Stimulated activated CD4-positive, alpha-beta T cell treated with anti-CD3 and anti-CD28 coated beads, Interleukin-1b, Interleukin-23, amount 100 ng/mL, for 1 hour (primary cell): Measurements from ENCODE around the gene CDR2L.
"Not testable (repeated sequence)": the region's sequence is repeated elsewhere in the genome, so short reads cannot be mapped to it uniquely, and the experiment has no call there.

Experiments
- DNase-seq, 2 donors: peaks; one replicate each; pipeline ENCODE4 v3.0.0-alpha.2; 2020; ENCODE audit warnings: low read depth in 2 of 2

Gene CDR2L

DNA sequence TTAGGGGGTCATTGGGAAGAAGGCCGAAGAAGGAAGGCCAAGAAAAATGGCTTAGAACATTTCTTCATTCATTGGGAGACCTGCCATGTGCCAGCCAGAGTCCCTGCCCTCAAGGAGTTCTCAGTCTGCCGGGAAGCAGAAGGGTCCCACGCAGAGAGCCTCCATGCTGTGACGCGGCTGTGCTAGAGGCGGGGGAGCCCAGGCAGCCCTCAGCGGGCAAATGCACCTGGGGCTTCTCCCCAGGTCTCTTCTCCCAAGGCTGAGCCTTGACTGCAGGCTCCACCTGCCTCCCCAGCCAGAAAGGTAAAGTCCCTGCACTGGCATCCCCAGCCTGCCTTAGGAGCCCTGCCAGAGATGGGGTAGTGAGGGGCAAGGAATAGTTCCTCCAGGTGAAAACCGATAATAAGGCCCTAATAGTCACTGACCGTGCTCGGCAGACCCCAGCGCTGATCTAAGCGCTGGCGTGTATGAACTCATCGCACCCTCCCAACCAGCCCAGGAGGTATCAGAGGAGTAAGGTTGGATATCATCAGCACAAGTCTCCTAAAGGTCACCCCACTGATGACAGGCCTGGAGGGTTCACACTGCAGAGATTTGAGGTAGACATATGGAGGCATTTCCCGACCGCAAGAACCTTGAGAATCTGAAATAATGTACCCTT, 6.0 kb upstream of the CDR2L start:
- no peak for DNase-seq

- DNase-seq: peak; percentile 35 to 48
Observed at GRCh38 chr17:74981979-74982662, 5.3 kb upstream of the CDR2L start.

DNA sequence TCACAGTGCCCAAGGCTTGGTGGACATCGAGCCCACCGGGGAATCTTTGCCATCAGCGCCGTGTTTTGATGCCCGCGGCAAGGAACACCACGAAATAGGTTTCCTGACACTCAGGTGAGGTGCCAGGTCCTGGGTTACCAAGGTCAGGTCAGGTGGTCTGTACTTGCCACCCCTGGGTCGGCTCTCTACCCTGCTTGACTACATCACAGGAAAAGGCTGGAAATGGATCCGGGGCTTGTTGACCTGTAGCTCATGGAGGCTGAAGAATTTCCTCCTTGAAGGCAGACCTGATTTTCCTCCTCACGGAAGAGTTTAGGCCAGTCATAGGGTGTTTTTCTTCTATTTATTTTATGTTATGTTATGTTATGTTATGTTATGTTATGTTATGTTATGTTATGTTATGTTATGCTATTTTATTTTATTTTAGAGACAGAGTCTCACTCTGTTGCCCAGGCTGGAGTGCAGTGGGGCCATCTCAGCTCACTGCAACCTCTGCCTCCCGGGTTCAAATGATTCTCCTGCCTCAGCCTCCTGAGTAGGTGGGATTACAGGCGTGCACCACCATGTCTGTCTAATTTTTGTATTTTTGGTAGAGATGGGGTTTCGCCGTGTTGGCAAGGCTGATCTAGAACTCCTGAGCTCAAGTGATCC, 4.6 kb upstream of the CDR2L start:
- DNase-seq: not testable (repeated sequence)

DNA sequence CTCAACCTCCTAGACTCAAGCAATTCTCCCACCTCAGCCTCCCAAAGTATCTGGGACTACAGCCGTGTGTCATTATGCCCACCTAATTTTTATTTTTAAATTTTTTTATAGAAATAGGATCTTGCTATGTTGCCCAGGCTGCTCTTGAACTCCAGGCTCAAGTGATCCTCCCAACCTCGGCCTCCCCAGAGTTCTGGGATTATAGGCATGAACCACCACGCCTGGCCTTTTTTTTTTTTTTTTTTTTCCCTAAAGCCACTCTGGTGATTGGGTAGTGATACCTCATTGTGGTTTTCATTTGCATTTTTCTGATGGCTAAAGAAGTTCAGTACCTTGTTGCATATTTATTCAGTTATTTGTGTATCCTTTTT, 1.2 kb upstream of the CDR2L start:
- DNase-seq: no peak

DNA sequence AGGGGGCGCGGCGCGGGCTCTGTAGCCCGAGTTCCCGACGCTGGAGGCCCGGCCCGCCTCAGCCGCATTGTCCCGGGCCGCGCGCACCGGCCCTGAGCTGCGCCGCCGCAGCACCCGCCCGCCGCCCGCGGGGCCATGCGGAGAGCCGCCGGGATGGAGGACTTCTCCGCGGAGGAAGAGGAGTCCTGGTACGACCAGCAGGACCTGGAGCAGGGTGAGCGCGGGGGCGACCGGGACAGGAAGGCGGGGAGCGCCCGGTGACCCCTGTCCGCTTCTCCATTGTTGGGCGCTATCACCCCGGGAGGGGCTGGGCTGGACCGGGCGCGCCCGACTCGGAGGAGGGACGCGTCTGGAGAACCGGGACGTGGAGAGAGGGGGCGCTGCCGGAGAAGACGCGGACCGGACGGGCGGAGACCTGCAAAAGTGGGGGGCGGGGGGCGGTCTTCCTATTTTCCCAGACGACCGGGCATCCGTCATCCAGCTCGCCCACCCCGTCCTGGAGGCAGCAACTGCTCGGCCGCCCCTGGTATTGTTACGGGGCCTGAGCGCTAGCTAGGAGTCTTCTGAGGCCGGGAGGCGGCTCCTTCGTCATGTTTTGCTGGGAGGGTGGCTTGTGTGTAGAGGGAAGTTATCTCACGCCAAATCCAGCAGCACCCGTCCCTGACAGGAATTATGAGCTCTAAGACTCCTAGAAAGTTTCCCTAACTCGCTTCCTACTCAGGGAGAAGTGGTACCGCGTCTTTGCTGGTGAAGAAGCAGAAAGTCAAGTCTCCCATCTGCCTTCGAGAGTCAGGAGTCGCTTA, 678 bp downstream of the CDR2L start:
- no peak for DNase-seq

DNA sequence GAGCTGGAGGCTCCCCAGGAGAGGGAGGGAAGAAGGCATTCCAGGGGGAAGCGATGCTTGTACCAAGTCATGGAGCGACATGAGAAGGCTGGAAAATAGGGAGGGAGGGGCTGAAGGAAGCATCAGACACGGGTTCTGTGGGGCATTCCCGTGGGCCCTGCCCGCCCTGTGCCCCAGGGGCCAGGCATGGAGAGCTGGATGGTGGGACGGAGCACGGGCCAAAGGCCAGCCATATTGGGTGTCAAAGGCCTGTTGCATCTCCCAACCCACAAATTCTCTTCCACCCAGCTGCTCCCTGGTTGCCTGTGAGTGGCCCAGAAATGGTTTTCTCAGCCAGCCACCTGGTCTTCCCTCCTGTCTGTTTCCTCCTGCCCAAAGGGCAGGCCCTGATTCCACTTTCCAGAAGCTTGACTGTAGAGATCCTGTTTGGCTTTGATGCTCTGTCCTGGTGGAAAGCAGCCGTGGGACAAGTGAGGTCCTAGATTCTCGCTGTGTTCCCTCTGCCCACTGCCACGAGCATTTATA, 3.2 kb downstream of the CDR2L start:
- no peak for DNase-seq

GRCh38 chr17:74992223-74992622, 4.8 kb downstream of the CDR2L start:
- no peak for DNase-seq

DNA sequence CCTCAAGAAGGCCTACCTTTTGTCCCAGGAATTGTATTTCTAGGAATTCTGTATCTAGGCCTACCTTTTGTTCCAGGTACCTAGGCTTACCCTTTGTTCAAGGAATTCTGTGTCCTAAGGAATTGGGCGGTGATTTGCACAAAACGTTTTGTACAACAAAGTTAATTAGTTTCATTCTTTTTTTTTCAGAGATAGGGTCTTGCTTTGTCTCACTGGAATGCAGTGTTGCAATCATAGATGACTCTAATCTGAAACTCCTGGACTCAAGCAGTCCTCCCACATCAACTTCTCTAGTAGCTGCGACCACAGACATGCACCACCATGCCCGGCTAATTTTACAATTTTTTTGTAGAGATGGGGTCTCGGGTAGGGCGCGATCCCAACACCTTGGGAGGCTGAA, 7.0 kb downstream of the CDR2L start:
- no peak for DNase-seq

DNA sequence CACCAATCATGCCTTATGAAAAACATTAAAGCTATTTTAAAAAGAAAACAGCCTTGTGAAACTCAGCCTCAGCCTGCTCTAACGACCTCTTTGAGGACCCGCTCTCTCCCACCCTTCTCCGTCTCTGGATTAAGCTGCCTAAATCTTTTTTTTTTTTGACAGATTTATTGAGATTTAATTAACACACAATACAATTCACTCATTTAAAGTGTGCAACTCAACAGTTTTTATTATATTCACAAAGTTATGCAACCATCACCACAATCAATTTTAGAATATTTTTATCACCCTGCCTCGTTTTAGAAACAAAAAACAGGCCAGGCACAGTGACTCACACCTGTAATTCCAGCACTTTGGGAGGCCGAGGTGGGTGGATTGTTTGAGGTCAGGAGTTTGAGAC, 8.4 kb downstream of the CDR2L start:
- DNase-seq: no peak

GRCh38 chr17:74998783-74999182, 11.4 kb downstream of the CDR2L start:
- no peak for DNase-seq

DNA sequence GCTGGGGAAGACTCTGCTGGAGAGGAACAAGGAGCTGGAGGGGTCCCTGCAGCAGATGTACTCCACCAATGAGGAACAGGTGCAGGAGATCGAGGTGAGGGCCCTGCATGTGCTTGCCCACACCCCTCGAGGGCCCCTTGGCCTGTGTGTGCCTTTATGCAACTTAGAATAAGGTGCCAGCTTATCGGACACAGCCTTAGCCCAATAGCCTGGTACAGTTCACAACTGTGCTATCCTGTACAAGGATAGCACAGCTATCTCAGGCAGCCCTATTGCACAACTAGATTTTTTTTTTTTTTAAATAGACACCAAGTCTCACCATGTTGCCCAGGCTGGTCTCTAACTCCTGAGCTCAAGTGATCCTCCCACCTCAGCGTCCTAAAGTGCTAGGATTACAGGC, 12.1 kb downstream of the CDR2L start:
- no peak for DNase-seq

- DNase-seq: no peak
Observed at GRCh38 chr17:75001915-75002843, 14.7 kb downstream of the CDR2L start.

GRCh38 chr17:75003070-75003956, 15.9 kb downstream of the CDR2L start:
- no peak for DNase-seq

- DNase-seq: no peak
Observed at GRCh38 chr17:75003957-75004355, 16.5 kb downstream of the CDR2L start.

- DNase-seq: no peak
Observed at GRCh38 chr17:75004371-75004770, 16.9 kb downstream of the CDR2L start.

DNA sequence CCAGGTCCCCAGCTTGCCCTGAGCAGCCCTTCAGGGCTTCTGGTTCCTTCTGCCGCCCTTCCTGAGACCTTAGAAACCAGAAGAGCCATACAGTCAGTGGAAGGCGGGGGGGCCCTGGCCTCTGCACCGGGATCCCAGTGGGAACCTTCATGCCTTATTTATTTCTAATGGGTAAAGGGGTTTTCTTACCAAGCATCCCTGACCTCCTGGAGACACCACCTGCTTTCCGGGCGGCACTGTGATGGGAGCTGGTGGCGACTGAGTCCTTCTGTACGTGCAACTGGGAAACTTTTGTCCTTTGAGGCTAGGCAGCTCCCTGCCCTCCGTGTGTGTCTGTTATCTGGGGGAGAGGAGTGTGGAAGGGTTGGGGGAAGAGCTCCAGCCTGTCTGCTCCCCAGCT, 17.9 kb downstream of the CDR2L start:
- DNase-seq: no peak

DNA sequence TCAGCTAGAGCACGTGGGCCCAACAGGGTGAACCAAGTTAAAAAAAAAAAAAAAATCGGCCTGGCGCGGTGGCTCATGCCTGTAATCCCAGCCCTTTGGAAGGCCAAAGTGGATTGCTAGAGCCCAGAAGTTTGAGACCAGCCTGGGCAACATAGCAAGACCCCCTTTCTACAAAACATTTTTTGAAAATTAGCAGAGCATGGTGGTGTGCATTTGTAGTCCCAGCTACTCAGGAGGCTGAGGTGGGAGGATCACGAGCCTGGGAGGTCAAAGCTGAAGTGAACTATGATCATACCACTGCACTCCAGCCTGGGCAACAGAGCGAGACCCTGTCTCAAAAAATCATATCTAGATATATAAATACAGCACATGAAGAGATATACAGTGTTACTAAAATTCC, 18.7 kb downstream of the CDR2L start:
- not testable (repeated sequence) for DNase-seq

- DNase-seq: no peak
Observed at GRCh38 chr17:75006653-75007052, 19.2 kb downstream of the CDR2L start.

DNA sequence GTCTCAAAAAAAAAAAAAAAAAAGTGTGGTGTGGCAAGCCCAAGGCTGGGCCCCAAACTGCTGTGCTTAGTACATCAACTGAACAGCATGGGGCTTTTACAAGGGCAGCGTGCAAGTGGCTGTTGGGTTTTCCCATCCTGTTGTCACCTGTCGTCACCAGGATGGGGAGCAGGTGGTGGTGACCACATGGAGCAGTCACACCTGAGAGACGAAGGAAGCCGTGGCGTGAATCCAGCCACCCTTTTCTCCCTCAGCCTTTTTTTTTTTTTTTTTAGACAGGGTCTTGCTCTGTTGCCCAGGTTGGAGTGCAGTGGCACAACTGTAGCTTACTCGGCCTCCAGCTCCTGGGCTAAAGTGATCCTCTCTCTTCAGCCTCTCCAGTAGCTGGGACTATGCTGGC, 20.9 kb downstream of the CDR2L start:
- no peak for DNase-seq

DNA sequence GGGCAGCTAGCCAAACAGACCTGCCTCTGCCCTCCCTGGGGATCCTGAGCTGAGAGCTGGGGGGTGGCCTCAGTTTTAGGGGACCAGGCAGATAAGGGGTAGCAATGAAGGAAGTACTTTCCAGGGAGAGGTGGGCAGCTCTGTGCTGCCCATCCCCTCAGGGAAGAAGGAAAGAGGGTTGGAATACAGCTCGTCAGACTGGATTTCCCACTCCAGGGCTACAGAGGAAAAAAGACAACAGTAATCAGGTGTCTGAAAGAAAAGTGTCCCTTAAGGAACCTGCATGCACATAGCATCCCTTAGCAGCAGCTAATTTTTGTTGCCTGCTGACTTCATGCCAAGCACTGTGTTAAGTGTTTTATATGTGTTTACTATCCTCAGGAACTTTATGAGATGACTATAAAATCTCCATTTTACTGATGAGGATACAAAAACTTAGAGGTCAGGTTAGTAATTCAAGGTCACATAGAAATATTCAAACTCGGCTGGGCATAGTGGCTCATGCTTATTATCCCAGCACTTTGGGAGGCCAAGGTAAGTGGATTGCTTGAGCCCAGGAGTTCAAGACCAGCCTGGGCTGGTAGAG, 21.8 kb downstream of the CDR2L start:
- DNase-seq: no peak
